Esophagus muscularis mucosa (tissue), 3 donors: ENCODE measurements around the gene SAP130.

Source experiments
- POLR2AphosphoS5 ChIP-seq, 2 donors: sonication (generic); formaldehyde crosslinking; IDR thresholded peaks; one replicate each; pipeline ENCODE4 v1.6.1; 2017; ENCODE audit warnings: antibody characterized with exemption in 2 of 2
- TF ChIP-seq, protein P1 (sequence below), 3 experiments: fragments of 200-600 bp in 2 of 3; fragments of 450-650 bp in 1 of 3; sonication (generic) in 2 of 3; IDR thresholded peaks; one replicate each; pipeline ENCODE4 v1.5.1; 2017 to 2019; ENCODE audit warnings: antibody characterized with exemption in 3 of 3, mild to moderate bottlenecking in 2 of 3, moderate library complexity in 1 of 3

- no peak for TF ChIP-seq POLR2AphosphoS5 (IDR thresholded peaks at IDR 0.05)
- TF ChIP-seq, protein P1, sequence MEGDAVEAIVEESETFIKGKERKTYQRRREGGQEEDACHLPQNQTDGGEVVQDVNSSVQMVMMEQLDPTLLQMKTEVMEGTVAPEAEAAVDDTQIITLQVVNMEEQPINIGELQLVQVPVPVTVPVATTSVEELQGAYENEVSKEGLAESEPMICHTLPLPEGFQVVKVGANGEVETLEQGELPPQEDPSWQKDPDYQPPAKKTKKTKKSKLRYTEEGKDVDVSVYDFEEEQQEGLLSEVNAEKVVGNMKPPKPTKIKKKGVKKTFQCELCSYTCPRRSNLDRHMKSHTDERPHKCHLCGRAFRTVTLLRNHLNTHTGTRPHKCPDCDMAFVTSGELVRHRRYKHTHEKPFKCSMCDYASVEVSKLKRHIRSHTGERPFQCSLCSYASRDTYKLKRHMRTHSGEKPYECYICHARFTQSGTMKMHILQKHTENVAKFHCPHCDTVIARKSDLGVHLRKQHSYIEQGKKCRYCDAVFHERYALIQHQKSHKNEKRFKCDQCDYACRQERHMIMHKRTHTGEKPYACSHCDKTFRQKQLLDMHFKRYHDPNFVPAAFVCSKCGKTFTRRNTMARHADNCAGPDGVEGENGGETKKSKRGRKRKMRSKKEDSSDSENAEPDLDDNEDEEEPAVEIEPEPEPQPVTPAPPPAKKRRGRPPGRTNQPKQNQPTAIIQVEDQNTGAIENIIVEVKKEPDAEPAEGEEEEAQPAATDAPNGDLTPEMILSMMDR (IDR thresholded peaks at IDR 0.05), result no peak
Observed at GRCh38 chr2:127927384-127927783, 100.5 kb downstream of the SAP130 start.
